HG02885 (cell line): ENCODE data around the gene MXD4.

Source experiments
- ATAC-seq: cut with Tn5 transposase; IDR thresholded peaks from one replicate; pipeline ENCODE4 v1.9.1; 2021; ENCODE audit warnings: mild to moderate bottlenecking; ENCODE audit not compliant: unreplicated experiment, poor library complexity

Gene MXD4, protein sequence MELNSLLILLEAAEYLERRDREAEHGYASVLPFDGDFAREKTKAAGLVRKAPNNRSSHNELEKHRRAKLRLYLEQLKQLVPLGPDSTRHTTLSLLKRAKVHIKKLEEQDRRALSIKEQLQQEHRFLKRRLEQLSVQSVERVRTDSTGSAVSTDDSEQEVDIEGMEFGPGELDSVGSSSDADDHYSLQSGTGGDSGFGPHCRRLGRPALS

DNA sequence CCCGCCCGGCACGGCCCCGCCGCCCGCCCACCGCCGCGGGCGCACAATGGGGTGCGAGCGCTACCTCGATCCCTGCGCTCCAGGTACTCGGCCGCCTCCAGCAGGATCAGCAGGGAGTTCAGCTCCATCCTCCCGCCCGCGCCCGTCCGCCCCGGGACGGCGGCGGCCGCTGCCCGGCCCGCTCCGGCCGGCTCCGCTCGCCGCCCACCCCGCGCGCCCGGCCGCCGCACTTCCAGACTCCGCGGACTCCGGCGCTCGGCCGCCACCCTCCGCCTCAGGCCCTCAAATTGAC, at the start of gene MXD4:
Gene MXD4, minus strand, starts transcription at position 257 of the 292 bp plus-strand sequence. Its CDS starts 129 bp downstream, at position 128.
- ATAC-seq, result no peak

DNA sequence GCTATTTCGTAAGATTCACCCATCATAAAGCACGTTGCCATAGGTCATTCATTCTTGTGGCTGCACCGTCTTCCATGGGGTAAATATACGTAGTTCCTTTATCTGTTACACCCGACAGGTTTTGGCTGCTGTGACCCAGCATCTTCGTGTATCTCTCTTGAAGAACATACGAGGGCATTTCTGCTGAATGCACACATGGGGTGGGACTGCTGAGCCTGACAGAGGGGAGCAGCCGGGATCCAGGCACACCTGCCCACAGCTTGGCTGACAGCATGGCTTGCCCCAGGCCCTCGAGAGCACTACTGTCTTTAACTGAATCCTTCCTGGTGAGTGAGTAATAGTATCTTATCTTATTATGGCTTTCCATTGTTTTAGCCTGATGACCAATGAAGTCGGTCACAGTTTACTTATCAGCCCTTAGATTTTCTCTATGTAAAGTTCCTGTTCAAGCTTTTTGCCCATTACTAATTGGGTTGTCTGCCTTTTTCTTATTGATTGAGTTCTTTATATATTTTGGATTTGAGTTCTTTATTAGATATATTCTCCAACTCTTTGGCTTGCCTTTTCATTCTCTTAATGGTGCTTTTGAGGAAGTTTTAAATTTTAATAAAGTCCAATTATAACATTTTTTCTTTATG, 45.0 kb upstream of the MXD4 start:
- ATAC-seq, result no peak

DNA sequence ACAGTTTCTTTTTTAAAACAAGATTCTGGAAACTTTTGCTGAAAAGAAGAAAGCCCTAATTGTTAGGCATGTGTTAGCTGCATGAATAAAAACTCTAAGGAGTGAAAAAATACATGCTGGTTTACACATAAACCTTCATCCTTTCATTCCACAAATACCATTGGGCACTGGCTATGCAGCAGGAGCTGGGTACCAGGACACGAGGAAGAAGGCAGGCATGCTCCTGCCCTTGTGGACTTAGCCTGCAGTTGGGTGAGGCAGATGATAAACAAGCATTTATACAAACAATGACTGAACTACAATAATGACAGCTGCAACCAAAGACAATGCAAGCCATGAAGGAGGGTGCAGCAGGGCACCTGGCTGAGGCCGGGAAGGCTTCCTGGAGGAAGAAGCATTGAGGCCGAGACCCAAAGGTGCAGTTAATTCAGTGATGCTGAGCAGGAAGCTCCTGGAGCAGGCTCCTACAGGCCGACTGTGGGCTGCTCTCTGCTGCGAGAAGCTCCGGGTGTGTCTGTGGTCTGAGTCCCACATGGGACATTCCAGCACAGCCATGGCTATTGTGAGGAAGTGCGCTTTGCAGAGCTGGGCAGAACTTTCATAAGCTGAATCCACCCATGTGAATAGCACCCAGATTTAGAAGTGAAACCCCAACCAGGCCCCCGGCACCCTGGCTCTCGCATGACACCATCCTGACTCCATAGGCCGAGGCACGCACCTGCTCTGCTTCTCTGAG, 44.0 kb upstream of the MXD4 start:
- ATAC-seq, result no peak

DNA sequence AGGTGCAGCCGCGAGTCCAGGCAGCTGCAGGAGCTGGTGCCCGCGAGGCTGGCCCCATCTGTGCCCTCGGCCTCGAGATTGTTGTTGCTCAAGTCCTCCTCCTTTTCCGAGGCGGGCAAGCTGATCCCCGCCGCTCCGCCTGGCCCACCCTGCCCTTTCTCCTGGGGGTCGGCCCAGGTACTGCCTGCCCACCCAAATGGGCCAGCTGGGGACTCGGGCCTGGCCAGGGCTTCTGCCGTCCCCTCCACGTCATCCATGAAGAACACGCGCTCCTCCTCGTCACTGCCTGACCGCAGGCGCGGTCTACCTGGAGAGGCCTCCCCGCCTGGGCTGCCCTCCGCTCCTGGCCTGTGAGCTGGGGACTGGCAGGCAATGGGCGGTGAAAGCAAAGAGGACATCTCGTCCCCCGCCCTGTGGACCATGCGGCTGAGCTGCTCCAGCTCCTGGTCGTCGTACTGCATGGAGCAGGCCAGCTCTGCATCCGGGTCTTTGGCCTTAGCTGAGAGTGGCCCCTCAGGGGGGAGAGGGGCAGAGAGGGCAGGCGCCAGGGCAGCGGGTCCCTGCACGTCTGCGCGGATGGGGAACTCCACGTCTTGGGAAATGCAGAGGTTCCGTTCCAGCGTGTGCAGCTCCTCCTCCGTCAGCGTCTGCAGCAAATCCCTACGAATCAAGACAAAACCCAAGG, 43.1 kb upstream of the MXD4 start:
- ATAC-seq, result no peak

DNA sequence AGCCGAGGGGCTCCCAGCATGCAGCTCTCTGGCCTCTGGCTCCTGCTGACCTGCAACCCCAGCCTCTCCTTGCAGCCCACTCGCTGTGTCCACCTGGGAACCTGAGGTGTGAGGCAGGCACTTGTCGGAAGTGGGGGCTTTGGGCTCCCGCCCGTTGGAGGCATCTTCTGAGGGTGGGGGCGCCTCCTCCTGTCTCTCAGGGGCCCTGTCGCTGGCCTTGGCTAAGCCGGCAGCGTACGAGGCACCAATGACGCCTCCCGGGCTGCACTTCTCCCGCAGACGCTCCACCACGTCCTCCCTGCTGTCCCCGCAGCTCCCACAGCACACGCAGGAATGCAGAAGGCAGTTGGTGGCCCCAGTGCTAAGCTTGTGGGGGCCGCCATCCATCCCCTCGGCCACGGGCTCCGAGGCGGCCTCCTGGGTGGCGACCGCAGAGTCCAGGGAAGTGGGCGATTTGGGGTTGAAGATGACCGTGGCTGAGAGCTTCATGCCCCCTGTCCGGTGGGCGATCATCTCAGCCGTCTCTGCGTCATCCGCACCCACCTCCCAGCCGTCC, 42.5 kb upstream of the MXD4 start:
- no peak for ATAC-seq

DNA sequence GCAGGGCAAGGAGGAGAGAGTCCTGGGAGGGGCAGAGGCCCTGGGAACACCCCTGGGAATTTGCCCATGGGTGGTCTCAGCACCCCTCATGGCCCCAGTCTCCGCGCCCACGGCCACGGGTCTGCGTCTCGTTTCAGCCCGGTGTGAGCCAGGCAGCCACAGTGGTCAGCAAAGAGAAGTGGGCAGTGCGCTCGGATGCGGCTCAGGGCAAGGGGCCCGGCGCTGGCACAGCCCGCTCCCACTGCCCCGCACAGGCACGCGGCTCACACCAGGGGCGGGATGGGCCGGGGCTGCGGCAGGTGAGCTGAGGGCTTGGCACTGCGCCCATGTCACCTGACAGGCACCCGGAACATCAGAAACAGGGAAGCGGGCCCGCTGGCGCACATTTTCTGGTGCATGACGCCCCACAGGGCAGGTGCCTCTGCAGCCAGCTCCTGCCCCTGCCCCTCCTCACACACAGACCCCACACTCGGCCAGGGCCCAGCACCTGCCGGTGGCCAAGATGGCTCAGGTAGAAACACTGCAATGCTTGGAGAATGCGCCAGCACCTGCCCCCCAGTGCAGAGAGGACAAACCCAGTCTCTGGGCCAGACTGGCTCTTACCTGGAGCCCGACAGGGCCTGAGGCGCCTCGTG, 41.9 kb upstream of the MXD4 start:
- no peak for ATAC-seq

DNA sequence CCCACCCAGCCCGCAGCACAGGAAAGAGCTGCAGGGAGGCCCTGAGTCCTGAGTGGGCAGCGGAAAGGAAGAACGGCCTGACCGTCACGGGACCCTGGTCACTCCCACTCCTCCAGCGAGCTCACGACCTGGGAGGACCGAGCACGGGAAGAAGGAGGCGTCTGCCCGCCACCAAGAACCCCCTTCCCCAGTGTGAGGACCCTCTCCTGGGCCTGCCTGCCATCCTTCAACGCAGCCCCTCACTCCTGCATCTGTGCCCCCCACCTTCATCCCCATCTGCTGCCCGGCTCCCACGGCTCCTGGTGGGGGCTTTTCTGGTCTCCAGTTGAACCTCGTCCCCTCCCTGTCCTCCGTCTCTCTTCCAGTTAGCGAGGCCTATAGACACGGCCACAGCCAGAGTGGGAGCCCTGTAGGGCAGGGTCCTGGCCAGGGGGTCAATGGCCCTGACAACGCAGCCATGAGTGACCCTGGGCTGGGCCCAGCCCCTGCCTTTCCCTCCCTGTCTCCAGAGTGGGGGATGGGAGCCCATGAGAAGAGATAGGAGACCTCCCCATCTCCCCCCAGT, 41.3 kb upstream of the MXD4 start:
- ATAC-seq, result no peak

DNA sequence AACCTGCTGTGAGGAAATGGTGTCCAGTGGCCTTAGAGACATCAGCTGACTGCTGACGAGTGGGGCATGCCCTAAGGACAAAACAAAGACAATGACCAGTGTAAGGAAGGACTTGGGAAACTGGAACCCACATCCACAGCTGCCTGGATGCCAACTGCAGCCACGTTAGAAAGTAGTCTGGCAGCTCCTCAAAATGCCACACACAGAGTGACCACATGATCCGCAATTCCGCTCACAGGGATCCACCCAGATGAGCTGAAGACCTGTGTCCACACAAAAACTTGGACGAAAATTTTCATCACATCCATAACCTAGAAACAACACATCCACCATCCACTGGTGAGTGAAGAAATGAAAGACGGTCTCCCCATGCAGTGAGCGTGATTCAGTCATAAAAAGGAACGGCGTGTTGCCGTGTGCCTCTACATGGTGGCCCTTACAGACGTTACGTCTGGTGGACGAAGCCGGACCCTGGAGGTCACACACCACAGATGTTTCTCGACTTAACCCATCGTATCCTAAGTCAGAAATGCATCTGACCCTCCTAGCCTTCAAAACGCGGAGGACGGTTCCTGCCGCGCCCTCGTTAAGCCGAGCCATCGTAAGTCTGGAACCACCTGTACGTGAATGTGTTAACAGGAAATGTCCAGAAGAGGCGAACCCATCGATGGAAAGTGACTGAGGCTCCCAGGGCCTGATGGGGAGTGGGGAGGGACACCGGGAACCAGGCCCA, 40.6 kb upstream of the MXD4 start:
- ATAC-seq, result no peak

DNA sequence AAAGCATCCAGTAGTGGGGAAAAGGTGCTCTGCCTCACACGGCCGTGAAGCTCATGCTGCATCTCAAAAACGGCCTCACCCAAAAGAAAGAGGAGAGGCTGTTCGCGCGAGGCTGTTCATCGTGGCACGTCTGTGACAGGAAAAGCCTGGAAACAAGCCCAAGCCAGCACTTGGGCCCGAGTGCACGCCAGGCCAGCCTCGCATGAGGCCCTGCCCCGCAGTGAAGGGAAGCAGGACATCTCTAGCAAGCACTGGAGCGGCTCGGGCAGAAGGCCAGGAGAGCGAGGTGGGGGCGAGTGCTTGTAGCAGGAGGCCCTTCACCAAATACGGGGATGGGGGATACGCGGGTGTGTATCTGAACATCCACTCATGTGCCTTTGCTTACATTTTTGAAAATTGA, 39.9 kb upstream of the MXD4 start:
- no peak for ATAC-seq

DNA sequence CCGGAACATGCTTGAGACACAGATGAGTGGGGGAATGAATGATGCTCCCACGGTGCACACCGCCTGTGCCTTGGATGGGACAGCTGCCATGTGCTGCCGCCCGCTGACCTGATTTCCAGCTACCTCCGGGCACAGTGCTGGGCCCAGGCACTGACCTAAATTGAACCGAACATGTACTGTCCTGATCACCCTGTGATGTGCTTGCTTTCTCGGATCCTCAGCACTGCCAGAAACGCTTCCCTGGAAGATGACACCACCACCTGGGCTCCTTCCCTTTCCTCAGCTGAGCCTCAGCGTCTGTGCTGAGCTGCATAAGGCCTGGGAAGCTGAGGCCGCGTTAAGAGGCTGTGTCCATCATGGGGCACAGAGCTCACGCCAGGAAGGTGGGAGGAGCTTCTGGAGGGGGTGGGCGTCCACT, 39.3 kb upstream of the MXD4 start:
- no peak for ATAC-seq

DNA sequence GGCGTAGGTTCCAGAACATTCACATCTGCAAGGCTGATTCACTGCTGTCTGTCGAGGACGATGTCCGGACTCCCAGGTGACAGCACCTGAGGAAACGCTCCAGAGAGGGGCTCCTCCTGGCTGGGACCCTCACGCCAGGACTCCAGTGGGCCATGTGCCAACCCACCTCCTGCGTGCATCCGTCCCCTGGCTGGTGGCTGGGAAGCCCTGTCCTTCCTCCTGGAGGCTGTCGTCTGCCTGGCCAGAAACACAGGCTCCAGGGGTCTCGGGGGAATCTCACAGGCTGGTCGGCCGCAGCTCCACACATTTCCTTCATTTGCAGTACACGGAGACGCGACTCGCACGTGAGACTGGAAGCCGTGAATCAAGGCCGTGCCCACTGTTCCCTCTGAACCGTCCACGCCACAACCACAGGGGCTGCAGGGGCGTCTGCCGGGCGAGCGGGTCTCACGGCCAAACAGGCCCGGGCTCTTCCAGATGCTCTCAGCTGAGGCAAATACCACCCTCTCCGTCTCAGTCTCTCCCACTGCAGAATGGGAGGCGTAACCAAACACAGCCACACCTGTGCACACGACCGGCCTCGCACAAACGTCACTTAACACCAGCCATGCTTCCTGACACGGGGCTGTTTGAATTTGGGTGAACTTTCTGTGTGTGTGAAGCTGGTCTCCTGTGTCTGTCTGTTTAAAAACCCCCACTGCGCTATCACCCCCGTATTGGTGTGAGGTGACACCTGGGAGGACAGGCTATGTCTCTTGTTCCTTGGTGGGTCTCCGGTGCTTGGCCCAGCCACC, 38.7 kb upstream of the MXD4 start:
- no peak for ATAC-seq

DNA sequence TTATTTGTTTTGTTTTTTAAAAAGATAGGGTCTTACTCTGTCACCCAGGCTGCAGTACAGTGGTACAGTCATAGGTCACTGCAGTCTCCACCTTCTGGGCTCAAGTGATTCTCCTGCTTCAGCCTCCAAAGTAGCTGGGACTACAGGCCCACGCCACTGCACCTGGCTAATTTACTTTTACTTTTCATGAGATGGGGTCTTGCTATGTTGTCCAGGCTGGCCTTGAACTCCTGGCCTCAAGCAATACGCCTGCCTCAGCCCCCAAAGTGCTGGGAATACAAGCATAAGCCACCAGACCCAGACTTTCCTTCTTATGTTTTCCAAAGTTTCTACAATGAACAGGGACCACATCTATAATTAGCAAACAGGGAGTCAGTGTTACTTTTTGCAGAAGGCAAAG, 37.9 kb upstream of the MXD4 start:
- ATAC-seq, result no peak

DNA sequence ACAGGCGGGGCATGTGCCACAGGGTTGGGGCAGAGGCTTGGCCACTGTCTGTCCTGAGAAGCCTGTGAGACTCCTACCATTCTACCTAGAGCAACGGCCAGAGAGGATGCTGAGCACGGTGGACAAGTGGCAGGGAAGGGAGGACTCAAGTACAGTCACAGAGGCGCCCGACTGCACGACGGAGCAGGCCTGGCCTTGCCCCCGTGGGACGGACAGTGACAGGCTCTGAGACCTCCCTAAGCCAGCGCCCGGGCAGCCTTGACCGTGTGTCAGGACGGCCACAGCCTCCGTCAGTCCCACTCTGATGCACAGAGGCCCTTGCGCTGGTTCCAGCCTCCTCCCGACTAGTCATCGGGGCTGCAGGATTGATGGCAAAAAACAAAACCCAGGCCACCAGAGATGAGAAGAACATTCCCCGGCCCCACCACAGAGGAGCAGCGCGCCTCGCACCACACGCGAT, 36.7 kb upstream of the MXD4 start:
- no peak for ATAC-seq

DNA sequence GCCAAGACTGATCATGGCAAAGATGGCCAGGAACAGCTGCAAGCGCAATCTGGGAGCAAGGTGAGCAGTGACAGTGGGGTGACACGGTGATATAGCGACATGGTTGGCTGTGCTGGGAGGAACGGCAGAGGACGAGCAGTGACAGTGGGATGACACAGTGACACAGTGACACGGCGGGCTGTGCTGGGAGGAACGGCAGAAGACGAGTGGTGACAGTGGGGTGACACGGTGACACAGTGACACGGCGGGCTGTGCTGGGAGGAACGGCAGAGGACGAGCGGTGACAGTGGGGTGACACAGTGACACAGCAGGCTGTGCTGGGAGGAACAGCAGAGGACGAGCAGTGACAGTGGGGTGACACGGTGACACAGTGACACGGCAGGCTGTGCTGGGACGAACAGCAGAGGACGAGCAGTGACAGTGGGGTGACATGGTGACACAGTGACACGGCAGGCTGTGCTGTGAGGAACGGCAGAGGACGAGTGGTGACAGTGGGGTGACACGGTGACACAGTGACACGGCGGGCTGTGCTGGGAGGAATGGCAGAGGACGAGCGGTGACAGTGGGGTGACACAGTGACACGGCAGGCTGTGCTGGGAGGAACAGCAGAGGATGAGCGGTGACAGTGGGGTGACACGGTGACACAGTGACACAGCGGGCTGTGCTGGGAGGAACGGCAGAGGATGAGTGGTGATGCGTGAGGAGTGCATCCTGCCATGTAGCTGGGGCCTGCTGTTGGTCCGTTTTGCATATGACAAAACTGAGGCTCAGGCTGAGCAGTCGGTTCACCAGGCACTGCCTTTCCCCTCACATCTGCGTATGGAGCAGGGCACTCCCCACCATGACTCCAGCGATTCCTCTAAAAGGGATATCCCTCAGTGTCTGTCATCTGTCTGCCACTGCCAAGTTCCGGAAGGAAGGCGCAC, 36.0 kb upstream of the MXD4 start:
- no peak for ATAC-seq

DNA sequence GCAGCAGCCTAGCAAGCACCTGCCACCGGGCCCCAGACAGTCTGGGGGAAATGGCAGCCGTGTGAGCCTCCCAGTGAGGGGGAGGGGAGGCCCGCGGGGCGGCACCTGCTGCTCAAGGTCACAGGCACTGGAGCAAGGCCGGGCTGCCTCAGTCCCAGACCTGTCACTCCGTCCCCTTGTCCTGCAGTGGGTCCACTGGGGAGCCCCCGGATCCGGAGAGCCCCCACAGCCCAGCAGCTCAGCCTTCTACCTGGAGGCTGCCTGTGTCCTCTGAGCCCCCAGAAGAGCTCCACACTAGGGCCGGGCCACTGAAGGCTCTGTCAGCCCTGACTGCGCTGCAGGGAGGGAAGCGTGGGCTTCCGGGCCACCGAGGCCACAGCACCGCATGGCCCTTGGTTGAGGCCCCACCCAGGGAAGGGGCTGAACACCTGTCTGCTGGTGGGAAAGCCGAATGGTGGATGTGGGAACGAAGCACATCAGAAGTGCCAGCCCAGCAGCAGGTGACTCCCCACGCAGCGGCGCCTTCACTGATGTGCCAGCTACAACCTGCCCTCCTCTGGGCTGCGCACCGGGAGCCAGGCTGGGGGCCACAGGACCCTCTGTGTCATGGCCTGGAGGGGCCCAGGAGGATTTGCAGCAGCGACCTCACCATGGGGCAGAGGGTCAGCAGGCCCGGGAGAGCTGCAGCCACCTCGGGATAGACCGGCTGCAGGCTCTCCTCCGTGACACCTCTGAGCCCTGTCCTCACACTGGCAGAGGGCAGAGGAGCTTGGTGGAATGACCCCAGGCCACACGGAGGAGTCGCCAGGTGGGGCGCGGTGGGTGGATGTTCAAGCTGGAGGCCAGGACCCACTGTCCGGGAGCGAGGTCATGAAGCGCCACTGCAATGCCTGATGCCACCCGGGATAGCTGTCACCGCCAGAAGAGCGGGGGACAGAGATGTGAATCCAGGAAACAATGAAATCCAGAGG, 35.0 kb upstream of the MXD4 start:
- no peak for ATAC-seq

DNA sequence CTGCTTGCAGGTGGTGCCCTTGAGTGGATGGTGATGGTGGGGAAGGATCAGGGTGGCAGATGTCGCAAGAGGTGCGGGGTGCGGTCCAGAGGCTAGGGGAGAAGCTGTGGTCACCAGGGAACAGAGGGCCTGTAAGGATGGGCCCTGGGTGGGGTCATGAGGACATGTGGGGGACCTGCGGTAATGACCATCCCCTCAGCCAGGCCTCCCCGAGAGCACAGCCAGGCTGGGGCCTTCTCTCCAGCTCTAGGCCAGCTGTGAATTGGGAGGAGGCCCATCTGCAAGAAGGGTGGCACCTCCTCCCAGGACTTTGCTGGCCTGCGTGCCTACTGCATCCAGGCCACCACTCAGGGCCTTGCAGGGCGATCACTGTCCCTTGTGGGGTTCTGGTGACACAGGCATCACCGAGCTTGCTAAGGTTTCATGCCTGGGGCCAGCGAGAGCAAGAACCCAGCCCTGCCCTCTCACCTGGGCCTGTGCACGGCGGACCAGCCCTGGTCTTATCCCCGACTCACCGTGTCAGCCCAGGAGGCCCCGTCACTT, 34.1 kb upstream of the MXD4 start:
- ATAC-seq, result no peak
